GM19438 (cell line): ENCODE data around the gene SSH2.

ENCODE experiments used
- ATAC-seq: cut with Tn5 transposase; IDR thresholded peaks from one replicate; pipeline ENCODE4 v1.9.1; 2021; ENCODE audit warnings: low read depth; ENCODE audit not compliant: unreplicated experiment

SSH2 gene

DNA sequence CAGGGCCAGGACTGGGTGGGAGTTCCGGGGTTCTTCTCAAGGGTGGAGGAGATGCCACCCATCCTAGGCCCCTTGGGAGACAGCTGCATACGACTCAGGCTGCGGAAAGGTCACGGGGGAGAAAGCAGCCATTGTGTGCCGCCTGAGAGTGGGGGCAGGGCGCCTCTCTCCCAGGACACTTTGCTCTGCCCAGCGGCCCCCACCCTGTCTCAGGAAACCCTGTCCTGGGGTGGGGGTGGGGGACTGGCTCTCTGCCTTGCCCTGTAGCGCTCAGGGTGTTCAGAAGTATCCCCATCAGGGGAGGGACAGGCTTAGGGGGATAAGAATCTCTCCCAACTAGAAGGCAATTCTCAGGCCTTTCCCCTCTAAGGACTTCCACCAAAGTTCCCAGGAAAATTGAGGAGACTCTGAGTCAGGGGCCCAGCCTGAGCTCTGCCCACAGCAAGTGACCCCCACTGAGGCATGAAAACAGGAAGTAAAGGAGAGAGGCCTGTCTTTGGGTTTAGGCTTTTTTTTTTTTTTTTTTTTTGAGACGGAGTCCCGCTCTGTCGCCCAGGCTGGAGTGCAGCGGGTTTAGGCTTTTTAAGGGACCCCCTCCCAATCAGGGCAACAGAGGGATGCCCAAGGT, 345.5 kb downstream of the SSH2 start:
- ATAC-seq = no peak

GRCh38 chr17:29583324-29584248, 346.4 kb downstream of the SSH2 start:
- no peak for ATAC-seq

DNA sequence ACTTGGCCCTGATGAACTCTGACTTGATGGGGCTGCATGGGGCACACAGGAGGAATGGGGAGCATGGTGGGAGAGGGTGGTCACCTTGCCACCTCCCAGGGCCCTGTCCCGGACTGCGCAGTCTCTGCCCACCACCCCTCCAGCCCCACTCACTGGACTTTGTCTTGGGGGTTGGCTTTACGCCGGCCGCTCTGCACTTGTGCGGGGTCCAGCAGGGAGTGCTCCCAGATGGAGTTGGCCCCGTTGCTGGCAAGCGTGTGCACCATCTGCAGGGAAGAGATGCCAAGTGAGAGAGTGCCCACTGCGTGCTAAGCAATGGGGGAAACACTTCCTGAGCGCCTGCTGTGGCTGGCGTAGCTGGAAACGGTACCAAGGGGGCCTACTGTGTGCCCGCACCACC, 347.3 kb downstream of the SSH2 start:
- no peak for ATAC-seq

- ATAC-seq = no peak
These were observed 347.7 kb downstream of the SSH2 start for GRCh38 chr17:29582254-29582765.

DNA sequence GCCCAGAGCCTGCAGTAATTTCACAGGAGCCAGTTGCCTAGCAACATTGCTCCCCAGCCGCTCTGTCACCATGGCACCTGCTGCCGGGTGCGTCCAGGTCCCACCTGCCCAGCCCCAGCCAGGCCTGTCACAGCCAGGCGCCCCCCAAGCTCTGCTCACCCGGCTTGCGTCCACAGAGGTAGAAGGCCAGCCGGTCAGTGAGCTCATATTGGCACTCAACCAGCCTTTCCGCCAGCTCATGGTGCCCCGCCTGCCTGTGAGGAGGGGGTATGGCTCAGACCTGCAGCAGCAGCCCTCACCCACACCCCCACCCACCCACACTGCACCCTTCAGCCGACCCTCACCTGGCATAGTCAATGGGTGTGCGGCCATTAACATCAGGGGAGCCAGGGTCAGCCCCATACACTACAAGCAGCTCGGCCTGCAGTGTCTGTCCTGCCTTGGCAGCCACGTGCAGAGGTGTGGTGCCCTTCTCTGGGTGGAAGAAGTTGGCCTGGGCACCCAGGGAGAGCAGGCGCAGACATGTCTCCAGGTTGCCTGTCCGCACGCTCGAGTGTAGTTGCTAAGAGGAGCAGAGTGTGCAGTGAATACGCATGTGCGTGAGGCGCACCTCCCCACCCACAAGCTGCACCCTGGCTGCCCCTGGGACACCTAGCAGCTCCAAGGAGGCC, 348.3 kb downstream of the SSH2 start:
- ATAC-seq = no peak

- no peak for ATAC-seq
These were observed 349.9 kb downstream of the SSH2 start for GRCh38 chr17:29579866-29580771.

DNA sequence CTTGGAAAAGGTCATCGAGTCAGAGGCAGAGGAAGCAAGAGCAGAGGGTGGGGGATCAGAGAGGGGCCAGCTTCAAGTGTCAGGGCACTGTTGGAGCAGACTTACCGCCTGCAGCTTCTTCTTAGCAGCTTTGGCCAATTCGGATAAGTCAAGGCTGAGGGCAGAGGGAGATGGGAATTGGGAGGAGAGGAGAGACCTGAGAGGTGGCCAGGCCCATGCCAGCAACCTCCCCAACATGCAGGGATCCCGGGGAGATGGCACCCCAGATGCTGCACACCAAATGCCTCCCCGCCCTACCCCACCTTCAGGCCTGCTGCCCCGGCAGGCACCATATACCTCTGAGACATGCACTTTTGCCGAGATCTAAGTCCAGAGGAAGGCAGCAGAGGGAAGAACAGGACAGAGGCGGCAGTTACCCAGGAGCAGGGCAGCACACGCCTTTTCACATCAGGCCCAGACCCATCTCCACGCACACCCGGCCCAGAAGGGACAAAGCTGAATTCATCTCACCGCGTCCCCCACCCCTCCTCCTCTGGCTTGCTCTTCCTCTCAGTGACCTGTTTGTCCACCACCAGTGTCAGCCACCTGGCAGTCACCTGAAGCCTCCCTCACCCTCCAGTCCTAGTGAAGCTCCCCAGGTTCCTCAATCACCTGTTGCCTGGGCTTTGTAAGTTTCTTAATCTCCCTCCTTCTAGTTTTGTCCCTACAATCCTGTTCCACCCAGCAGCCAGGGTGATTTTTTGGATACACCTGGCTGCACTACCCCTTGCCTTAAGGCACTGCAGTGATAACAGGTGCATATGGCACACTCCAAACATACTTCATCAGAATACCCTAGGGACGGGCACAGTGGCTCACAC, 351.2 kb downstream of the SSH2 start:
- ATAC-seq = no peak

- no peak for ATAC-seq
These were observed 352.4 kb downstream of the SSH2 start for GRCh38 chr17:29577385-29578211.

DNA sequence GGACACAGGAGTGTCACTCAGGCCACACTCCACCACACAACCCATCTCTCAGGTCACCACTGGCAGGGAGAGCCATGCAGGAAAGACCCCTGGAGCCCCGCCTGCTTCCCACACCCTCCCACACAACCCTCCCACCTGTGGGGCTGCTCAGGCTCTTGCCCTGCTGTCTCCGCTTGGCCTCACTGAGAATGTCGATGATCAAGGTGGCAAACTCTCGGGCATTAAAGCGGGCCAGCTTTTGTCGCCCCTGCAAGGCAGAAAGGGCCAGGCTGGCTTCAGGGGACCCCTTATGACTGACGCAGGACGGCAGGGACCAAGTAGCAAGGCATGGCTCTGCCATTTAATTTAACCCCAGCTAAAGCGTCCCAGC, 353.0 kb downstream of the SSH2 start:
- ATAC-seq = no peak

- no peak for ATAC-seq
These were observed 353.6 kb downstream of the SSH2 start for GRCh38 chr17:29576214-29577000.
